CD4-positive, alpha-beta memory T cell (primary cell): ENCODE results near the gene ACVRL1. TPM values are rescaled to one million over a fixed set of nuclear protein-coding genes. Genes with fewer than 3 reads are reported as not detected.

Experiments
- CTCF ChIA-PET: fragments of 350-600 bp; sonication (Branson Sonifier 250); formaldehyde crosslinking; loops from one replicate; lab custom pipeline; 2021; ENCODE audit warnings: inconsistent platforms; ENCODE audit not compliant: partially characterized antibody; lab: Charles Lee
- POLR2A ChIA-PET: fragments of 350-600 bp; sonication (Branson Sonifier 250); formaldehyde crosslinking; loops from one replicate; lab custom pipeline; 2021; ENCODE audit not compliant: partially characterized antibody; lab: Charles Lee
- DNase-seq, 5 donors: peaks; one replicate each; pipeline versions ENCODE4 v3.0.0 to v3.0.0-alpha.2; 2020 to 2022; ENCODE audit warnings: mixed read lengths in 1 of 5
- H3K27ac ChIP-seq: one replicate; pipeline ENCODE4 v1.7.0; 2013; ENCODE audit warnings: low read depth, low read length
- H3K27me3 ChIP-seq: 2 replicates; pipeline ENCODE4 v1.7.0; 2013; ENCODE audit warnings: mild to moderate bottlenecking, low read length, moderate library complexity; ENCODE audit not compliant: insufficient read depth
- H3K36me3 ChIP-seq: 2 replicates; pipeline ENCODE4 v1.7.0; 2013; ENCODE audit warnings: mild to moderate bottlenecking, low read length, moderate library complexity; ENCODE audit not compliant: insufficient read depth
- H3K4me1 ChIP-seq: 2 replicates; pipeline ENCODE4 v1.7.0; 2013; ENCODE audit warnings: mild to moderate bottlenecking, low read length, moderate library complexity; ENCODE audit not compliant: insufficient read depth
- H3K4me3 ChIP-seq, 2 donors: one replicate each; pipeline ENCODE4 v1.7.0; 2013; ENCODE audit warnings: low read length in 2 of 2, mild to moderate bottlenecking in 1 of 2
- H3K9me3 ChIP-seq, 2 donors: one replicate each; pipeline ENCODE4 v1.7.0; 2013; ENCODE audit warnings: low read length in 2 of 2, control low read depth in 1 of 2; ENCODE audit not compliant: control insufficient read depth in 1 of 2
- H3K27ac Mint-ChIP-seq, 7 donors: one replicate each; pipeline ENCODE4 v1.8.0; 2020 to 2021; ENCODE audit warnings: mixed read lengths in 7 of 7, mild to moderate bottlenecking in 6 of 7, inconsistent platforms in 3 of 7, moderate library complexity in 3 of 7
- H3K27me3 Mint-ChIP-seq, 2 donors: one replicate each; pipeline ENCODE4 v1.8.0; 2020 to 2021; ENCODE audit warnings: mixed read lengths in 2 of 2
- H3K36me3 Mint-ChIP-seq, 2 donors: one replicate each; pipeline ENCODE4 v1.8.0; 2020 to 2021; ENCODE audit warnings: mixed read lengths in 2 of 2, inconsistent platforms in 1 of 2, mild to moderate bottlenecking in 1 of 2
- H3K4me1 Mint-ChIP-seq, 4 donors: one replicate each; pipeline ENCODE4 v1.8.0; 2020 to 2021; ENCODE audit warnings: mixed read lengths in 4 of 4, mild to moderate bottlenecking in 1 of 4
- H3K4me3 Mint-ChIP-seq, 8 donors: one replicate each; pipeline ENCODE4 v1.8.0; 2020 to 2021; ENCODE audit warnings: mixed read lengths in 8 of 8, mild to moderate bottlenecking in 7 of 8, moderate library complexity in 6 of 8, inconsistent platforms in 3 of 8
- H3K9me3 Mint-ChIP-seq, 8 donors: one replicate each; pipeline ENCODE4 v1.8.0; 2020 to 2021; ENCODE audit warnings: mixed read lengths in 8 of 8, mild to moderate bottlenecking in 5 of 8, inconsistent platforms in 3 of 8, moderate library complexity in 1 of 8
- intact Hi-C: fragments of 100-400 bp; cut with micrococcal nuclease; formaldehyde crosslinking; loops from one replicate; pipeline ENCODE4 v1.15.1; 2023
- polyA plus RNA-seq, 2 donors: library from polyadenylated mRNA; unstranded; fragments of 300-500 nt; fragmentation: Illumina TruSeq; gene quantifications; one replicate each; pipeline ENCODE4 v1.2.3, GENCODE V29; 2021
- total RNA-seq, 2 experiments: library from RNA; stranded (reverse); gene quantifications; one replicate each; pipeline ENCODE4 v1.2.3, GENCODE V29; 2021

Gene ACVRL1
- total and polyA plus RNA-seq, 4 experiments from 2014 or later: 0.15 to 0.83 TPM; not detected in 2

- Mint-ChIP-seq H3K4me1 (peaks cover 41 to 55% (median 49%) of the 10 kb centered on the region in 4 donors), H3K27me3 (no peaks in the 10 kb centered on the region), H3K4me3 (peak overlapping the region in 1 of 8 donors; percentile 60), H3K27ac (peak overlapping the region in 4 of 7 donors; percentile 6 to 81 (median 41)), H3K9me3 (no peaks in the 10 kb centered on the region), H3K36me3 (peaks cover 7 to 11% of the 10 kb centered on the region in 2 donors)
- CTCF ChIA-PET: interaction anchor here (6.7 kb wide), 1 partner anchor 13 kb away, joined by 61 read pairs; no protein-coding TSS in a partner anchor
- H3K4me3 ChIP-seq: no peak overlapping the region
- intact Hi-C loops: no loop called here
- peaks cover 19% of the 10 kb centered on the region for H3K4me1 ChIP-seq
- H3K36me3 ChIP-seq: no peaks in the 10 kb centered on the region
- DNase-seq: no peak
- POLR2A ChIA-PET: no interaction called here
- no peaks in the 10 kb centered on the region for H3K27me3 ChIP-seq
- H3K27ac ChIP-seq: no peak overlapping the region
- no peaks in the 10 kb centered on the region for H3K9me3 ChIP-seq
These were observed 51.9 kb downstream of the ACVRL1 start for GRCh38 chr12:51959211-51959610.

GRCh38 chr12:51959921-51960320 lies 52.6 kb downstream of the ACVRL1 start:
- no peak overlapping the region for H3K4me3 Mint-ChIP-seq
- no peak overlapping the region for H3K4me3 ChIP-seq
- no peaks in the 10 kb centered on the region for H3K36me3 ChIP-seq
- H3K36me3 Mint-ChIP-seq: peaks cover 7 to 11% of the 10 kb centered on the region in 2 donors
- peak overlapping the region in 2 of 7 donors; percentile 23 to 53 for H3K27ac Mint-ChIP-seq
- no peak overlapping the region for H3K27ac ChIP-seq
- intact Hi-C loops: no loop called here
- ChIA-PET POLR2A (no interaction called here), CTCF (interaction anchor here (1.3 to 6.7 kb wide), 2 partner anchors 13 to 33 kb away, joined by 3 to 61 read pairs; no protein-coding TSS in a partner anchor)
- H3K27me3 ChIP-seq: no peaks in the 10 kb centered on the region
- DNase-seq: no peak
- H3K4me1 Mint-ChIP-seq: peaks cover 38 to 48% (median 42%) of the 10 kb centered on the region in 4 donors
- no peaks in the 10 kb centered on the region for H3K9me3 ChIP-seq
- H3K9me3 Mint-ChIP-seq: no peaks in the 10 kb centered on the region
- peaks cover 16% of the 10 kb centered on the region for H3K4me1 ChIP-seq
- H3K27me3 Mint-ChIP-seq: no peaks in the 10 kb centered on the region

DNA sequence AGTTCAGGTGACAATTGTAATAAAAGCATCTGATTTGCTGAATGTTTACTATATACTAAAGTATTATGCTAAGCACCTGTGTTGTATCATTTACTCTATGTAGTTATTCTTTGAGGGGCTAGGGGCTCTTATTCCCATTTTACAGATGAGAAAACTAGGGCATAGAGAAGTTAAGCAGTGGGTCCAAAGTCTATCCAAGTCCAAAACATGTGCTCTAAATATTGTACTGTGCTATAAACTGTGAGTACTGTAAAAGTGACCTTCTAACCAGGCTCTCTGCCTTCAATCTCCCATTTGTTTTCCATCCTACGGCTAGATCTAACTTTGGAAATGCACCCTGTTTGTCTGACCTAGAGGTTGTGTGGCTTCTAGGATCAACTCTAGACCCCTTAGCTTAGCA lies 53.2 kb downstream of the ACVRL1 start:
- H3K36me3 ChIP-seq: no peaks in the 10 kb centered on the region
- H3K4me1 ChIP-seq: peaks cover 16% of the 10 kb centered on the region
- DNase-seq: no peak
- Mint-ChIP-seq H3K4me3 (no peak overlapping the region), H3K9me3 (no peaks in the 10 kb centered on the region), H3K27ac (peak overlapping the region in 1 of 7 donors; percentile 1), H3K36me3 (peaks cover 7 to 11% of the 10 kb centered on the region in 2 donors), H3K4me1 (peaks cover 34 to 42% (median 38%) of the 10 kb centered on the region in 4 donors), H3K27me3 (no peaks in the 10 kb centered on the region)
- intact Hi-C loops: no loop called here
- ChIA-PET CTCF (interaction anchor here (1.3 to 6.7 kb wide), 3 partner anchors 12 to 64 kb away, joined by 3 to 61 read pairs (median 6); no protein-coding TSS in a partner anchor), POLR2A (no interaction called here)
- H3K27ac ChIP-seq: no peak overlapping the region
- H3K27me3 ChIP-seq: no peaks in the 10 kb centered on the region
- no peak overlapping the region for H3K4me3 ChIP-seq
- H3K9me3 ChIP-seq: no peaks in the 10 kb centered on the region

GRCh38 chr12:51960890-51961289 lies 53.6 kb downstream of the ACVRL1 start:
- intact Hi-C loops: no loop called here
- peak overlapping the region in 1 of 8 donors; percentile 17 for H3K4me3 Mint-ChIP-seq
- CTCF ChIA-PET: interaction anchor here (1.3 to 6.7 kb wide), 3 partner anchors 12 to 64 kb away, joined by 3 to 61 read pairs (median 6); no protein-coding TSS in a partner anchor
- H3K9me3 Mint-ChIP-seq: no peaks in the 10 kb centered on the region
- no peaks in the 10 kb centered on the region for H3K27me3 ChIP-seq
- no peaks in the 10 kb centered on the region for H3K36me3 ChIP-seq
- DNase-seq: no peak
- H3K27ac Mint-ChIP-seq: peak overlapping the region in 5 of 7 donors; percentile 1 to 61 (median 43)
- peaks cover 16% of the 10 kb centered on the region for H3K4me1 ChIP-seq
- peaks cover 7 to 11% of the 10 kb centered on the region in 2 donors for H3K36me3 Mint-ChIP-seq
- H3K27me3 Mint-ChIP-seq: no peaks in the 10 kb centered on the region
- no peak overlapping the region for H3K4me3 ChIP-seq
- no peak overlapping the region for H3K27ac ChIP-seq
- peaks cover 30 to 39% (median 37%) of the 10 kb centered on the region in 4 donors for H3K4me1 Mint-ChIP-seq
- no peaks in the 10 kb centered on the region for H3K9me3 ChIP-seq
- POLR2A ChIA-PET: no interaction called here

DNA sequence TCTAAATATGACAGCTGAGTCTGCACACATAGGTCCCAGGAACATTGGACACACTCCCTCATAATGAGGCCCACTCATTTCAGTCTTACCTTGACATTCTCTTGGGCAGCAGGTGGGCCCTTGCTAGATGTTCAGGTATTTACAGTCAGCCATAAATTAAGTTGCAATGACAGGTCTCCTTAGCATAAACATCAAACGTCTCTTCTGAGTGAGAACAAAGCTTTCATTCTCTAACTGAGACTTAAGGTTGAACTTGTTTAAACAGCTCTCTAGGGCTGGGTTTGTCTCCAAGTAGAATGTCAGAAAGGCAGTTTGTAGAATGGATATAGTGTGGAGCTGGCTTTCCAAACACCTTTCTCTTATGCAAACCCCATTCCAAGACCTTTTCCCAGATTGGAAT lies 54.5 kb downstream of the ACVRL1 start:
- Histone ChIP-seq H3K27ac (no peak overlapping the region), H3K4me1 (peaks cover 16% of the 10 kb centered on the region), H3K4me3 (no peak overlapping the region), H3K36me3 (no peaks in the 10 kb centered on the region), H3K9me3 (no peaks in the 10 kb centered on the region), H3K27me3 (no peaks in the 10 kb centered on the region)
- H3K27me3 Mint-ChIP-seq: no peaks in the 10 kb centered on the region
- no peaks in the 10 kb centered on the region for H3K9me3 Mint-ChIP-seq
- DNase-seq: no peak
- CTCF ChIA-PET: interaction anchor here (0.8 to 6.7 kb wide), 5 partner anchors 11 to 63 kb away, joined by 3 to 61 read pairs (median 6); no protein-coding TSS in a partner anchor
- H3K4me1 Mint-ChIP-seq: peaks cover 26 to 38% (median 34%) of the 10 kb centered on the region in 4 donors
- intact Hi-C loops: no loop called here
- peak overlapping the region in 4 of 7 donors; percentile 49 to 82 (median 64) for H3K27ac Mint-ChIP-seq
- POLR2A ChIA-PET: interaction anchor here (0.6 to 1.4 kb wide), 4 partner anchors 9 to 42 kb away, joined by 3 to 4 read pairs (median 3); no protein-coding TSS in a partner anchor
- H3K4me3 Mint-ChIP-seq: peak overlapping the region in 1 of 8 donors; percentile 24
- H3K36me3 Mint-ChIP-seq: peaks cover 7 to 11% of the 10 kb centered on the region in 2 donors

- Histone ChIP-seq H3K27me3 (no peaks in the 10 kb centered on the region), H3K4me1 (peaks cover 16% of the 10 kb centered on the region), H3K4me3 (no peak overlapping the region), H3K36me3 (no peaks in the 10 kb centered on the region), H3K9me3 (no peaks in the 10 kb centered on the region), H3K27ac (no peak overlapping the region)
- H3K36me3 Mint-ChIP-seq: peaks cover 7 to 11% of the 10 kb centered on the region in 2 donors
- ChIA-PET POLR2A (interaction anchor here (0.6 to 1.4 kb wide), 3 partner anchors 11 to 41 kb away, joined by 3 to 4 read pairs (median 3); no protein-coding TSS in a partner anchor), CTCF (interaction anchor here (1.2 to 6.7 kb wide), 4 partner anchors 10 to 62 kb away, joined by 3 to 61 read pairs (median 6); no protein-coding TSS in a partner anchor)
- intact Hi-C loops: no loop called here
- H3K9me3 Mint-ChIP-seq: no peaks in the 10 kb centered on the region
- H3K27me3 Mint-ChIP-seq: no peaks in the 10 kb centered on the region
- no peak overlapping the region for H3K27ac Mint-ChIP-seq
- peaks cover 24 to 36% (median 33%) of the 10 kb centered on the region in 4 donors for H3K4me1 Mint-ChIP-seq
- H3K4me3 Mint-ChIP-seq: no peak overlapping the region
- no peak for DNase-seq
These were observed 55.4 kb downstream of the ACVRL1 start for GRCh38 chr12:51962737-51963136.

DNA sequence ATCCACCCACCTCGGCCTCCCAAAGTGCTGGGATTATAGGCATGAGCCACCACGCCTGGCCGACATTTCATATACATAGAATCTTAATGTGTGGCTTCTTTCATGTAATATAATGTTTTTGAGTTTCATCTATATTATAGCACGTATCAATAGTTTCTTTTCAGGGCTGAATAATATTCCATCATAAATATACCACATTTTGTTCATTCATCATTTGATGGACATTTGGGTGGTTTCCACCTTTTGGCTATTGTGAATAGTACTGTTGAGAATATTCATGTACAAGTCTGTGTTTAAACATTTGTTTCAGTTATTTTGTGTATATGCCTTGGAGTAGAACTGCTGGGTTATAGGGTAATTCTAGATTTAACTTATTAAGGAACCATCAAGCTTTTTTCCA lies 56.2 kb downstream of the ACVRL1 start:
- Histone ChIP-seq H3K9me3 (no peaks in the 10 kb centered on the region), H3K4me3 (no peak overlapping the region), H3K27ac (no peak overlapping the region), H3K4me1 (peaks cover 16% of the 10 kb centered on the region), H3K27me3 (no peaks in the 10 kb centered on the region), H3K36me3 (no peaks in the 10 kb centered on the region)
- ChIA-PET POLR2A (no interaction called here), CTCF (interaction anchor here (0.6 to 6.7 kb wide), 3 partner anchors 9 to 157 kb away, joined by 3 to 61 read pairs (median 4); no protein-coding TSS in a partner anchor)
- Mint-ChIP-seq H3K27ac (no peak overlapping the region), H3K4me3 (no peak overlapping the region), H3K27me3 (no peaks in the 10 kb centered on the region), H3K4me1 (peaks cover 23 to 37% (median 30%) of the 10 kb centered on the region in 4 donors), H3K36me3 (peaks cover 7 to 11% of the 10 kb centered on the region in 2 donors), H3K9me3 (no peaks in the 10 kb centered on the region)
- DNase-seq: no peak
- intact Hi-C loops: no loop called here
